RWPE2 (cell line): Measurements from ENCODE around the gene MAP3K13.
A peak's percentile ranks its signal among the peaks of the same experiment; 100 is the strongest.

Experiments used
- ATAC-seq: fragments of 200-7000 bp; cut with Tn5 transposase; 3 replicates; pipeline ENCODE4 v1.9.1; 2021; ENCODE audit warnings: low read depth
- DNase-seq: peaks from one replicate; pipeline ENCODE4 v3.0.0-alpha.2; 2020; ENCODE audit warnings: low spot score
- H3K27ac ChIP-seq: fragments of 450-650 bp; 2 replicates; pipeline ENCODE4 v1.5.1; 2017; ENCODE audit warnings: mild to moderate bottlenecking; ENCODE audit not compliant: poor library complexity, severe bottlenecking
- H3K27me3 ChIP-seq: fragments of 250-450 bp; sonication (Bioruptor Pico); 2 replicates; pipeline ENCODE4 v1.5.1; 2021; ENCODE audit warnings: mild to moderate bottlenecking, moderate library complexity; ENCODE audit not compliant: insufficient read depth, poor library complexity, severe bottlenecking
- H3K36me3 ChIP-seq: fragments of 250-450 bp; sonication (Bioruptor Pico); 2 replicates; pipeline ENCODE4 v1.5.1; 2020; ENCODE audit warnings: low read depth, mild to moderate bottlenecking, moderate library complexity
- H3K4me1 ChIP-seq: fragments of 250-450 bp; sonication (Bioruptor Pico); 2 replicates; pipeline ENCODE4 v1.5.1; 2021; ENCODE audit warnings: mild to moderate bottlenecking, moderate library complexity; ENCODE audit not compliant: insufficient read depth, poor library complexity, severe bottlenecking
- H3K4me3 ChIP-seq: fragments of 250-450 bp; sonication (Bioruptor Pico); 2 replicates; pipeline ENCODE4 v1.5.1; 2021; ENCODE audit warnings: mild to moderate bottlenecking, moderate library complexity; ENCODE audit not compliant: severe bottlenecking
- H3K9me3 ChIP-seq: fragments of 250-450 bp; sonication (Bioruptor Pico); 2 replicates; pipeline ENCODE4 v1.5.1; 2021; ENCODE audit warnings: mild to moderate bottlenecking, moderate library complexity; ENCODE audit not compliant: severe bottlenecking
- CTCF ChIP-seq: fragments of 450-650 bp; IDR thresholded peaks from one replicate; pipeline ENCODE4 v1.5.1; 2017; ENCODE audit warnings: mild to moderate bottlenecking, moderate library complexity; ENCODE audit not compliant: poor library complexity, severe bottlenecking

Gene MAP3K13

GRCh38 chr3:185421577-185422232, 58.8 kb downstream of the MAP3K13 start:
- Histone ChIP-seq H3K27ac (no peak overlapping the region), H3K4me3 (no peak overlapping the region), H3K9me3 (no peaks in the 10 kb centered on the region), H3K4me1 (peaks cover 5% of the 10 kb centered on the region), H3K36me3 (no peaks in the 10 kb centered on the region), H3K27me3 (no peaks in the 10 kb centered on the region)
- DNase-seq = no peak
- TF ChIP-seq CTCF = no peak
- no peak for ATAC-seq

GRCh38 chr3:185422677-185423076, 59.7 kb downstream of the MAP3K13 start:
- Histone ChIP-seq H3K4me3 (no peak overlapping the region), H3K9me3 (no peaks in the 10 kb centered on the region), H3K36me3 (no peaks in the 10 kb centered on the region), H3K27me3 (no peaks in the 10 kb centered on the region), H3K27ac (no peak overlapping the region), H3K4me1 (peaks cover 5% of the 10 kb centered on the region)
- ATAC-seq = no peak
- no peak for TF ChIP-seq CTCF
- DNase-seq = no peak

- TF ChIP-seq CTCF = no peak
- no peak overlapping the region for H3K27ac ChIP-seq
- no peak for DNase-seq
Observed at GRCh38 chr3:185423178-185423577, 60.2 kb downstream of the MAP3K13 start.

GRCh38 chr3:185424435-185424834, 61.5 kb downstream of the MAP3K13 start:
- Histone ChIP-seq H3K27me3 (no peaks in the 10 kb centered on the region), H3K9me3 (no peaks in the 10 kb centered on the region), H3K27ac (no peak overlapping the region), H3K36me3 (no peaks in the 10 kb centered on the region), H3K4me1 (peaks cover 5% of the 10 kb centered on the region), H3K4me3 (no peak overlapping the region)
- DNase-seq (no peak), ATAC-seq (no peak)
- TF ChIP-seq CTCF = no peak

More at GRCh38 chr3:185423178-185423577, 60.2 kb downstream of the MAP3K13 start:
- peak; percentile 78 for ATAC-seq
- Histone ChIP-seq H3K27me3 (no peaks in the 10 kb centered on the region), H3K4me1 (peaks cover 5% of the 10 kb centered on the region), H3K9me3 (no peaks in the 10 kb centered on the region), H3K4me3 (no peak overlapping the region), H3K36me3 (no peaks in the 10 kb centered on the region)

GRCh38 chr3:185430375-185430774, 67.4 kb downstream of the MAP3K13 start:
- TF ChIP-seq CTCF = no peak
- no peak overlapping the region for H3K27ac ChIP-seq
- H3K9me3 ChIP-seq = no peaks in the 10 kb centered on the region
- no peaks in the 10 kb centered on the region for H3K36me3 ChIP-seq
- no peaks in the 10 kb centered on the region for H3K27me3 ChIP-seq
- no peaks in the 10 kb centered on the region for H3K4me1 ChIP-seq
- ATAC-seq = no peak
- H3K4me3 ChIP-seq = no peak overlapping the region
- DNase-seq = no peak
